Measurements from ENCODE around the gene ARV1.

The ARV1 gene

DNA sequence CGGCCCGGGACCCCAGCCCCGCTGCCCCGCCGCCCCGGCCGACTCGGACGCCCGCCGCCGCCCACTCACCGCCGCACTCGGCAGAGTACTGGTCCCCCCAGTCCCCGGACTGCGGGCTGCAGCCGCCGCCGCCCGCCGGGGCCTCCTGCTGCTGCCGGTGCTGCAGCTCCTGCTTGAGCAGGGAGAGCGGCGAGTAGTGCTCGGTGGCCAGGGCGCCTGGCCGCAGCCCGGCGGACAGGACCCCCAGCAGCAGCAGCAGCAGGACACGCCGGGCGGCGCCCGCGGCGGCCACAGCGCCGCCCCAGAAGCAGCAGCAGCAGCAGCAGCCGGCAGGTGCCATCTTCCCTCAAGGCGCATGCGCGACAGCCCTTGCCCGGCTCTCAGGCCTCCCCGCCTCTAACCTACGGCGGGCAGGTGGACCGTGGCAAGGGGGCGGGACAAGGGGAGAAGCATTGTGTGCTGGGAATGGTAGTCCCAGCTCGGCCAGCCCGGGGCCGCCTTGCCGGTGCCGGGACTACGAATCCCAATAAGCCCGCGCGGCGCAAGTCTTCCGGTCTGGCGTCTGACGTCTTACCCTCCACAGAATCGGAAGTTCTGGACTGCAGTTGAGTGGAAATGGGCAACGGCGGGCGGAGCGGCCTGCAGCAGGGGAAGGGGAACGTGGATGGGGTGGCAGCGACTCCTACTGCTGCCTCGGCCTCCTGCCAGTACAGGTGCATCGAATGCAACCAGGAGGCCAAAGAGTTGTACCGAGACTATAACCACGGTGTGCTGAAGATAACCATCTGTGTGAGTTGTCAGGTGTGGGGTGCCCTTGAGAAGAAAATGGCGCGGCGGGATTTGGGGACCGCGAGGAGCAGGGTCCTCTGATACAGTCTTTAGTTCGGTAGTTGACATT lies at the start of gene ARV1, which contains the start of gene TTC13:
TSS of gene ARV1 (plus strand) at position 604 of the 898 bp plus-strand sequence. CDS start at position 616, 12 bp downstream.
TSS of gene TTC13 (minus strand) at position 371 of the 898 bp plus-strand sequence. CDS start at position 340, 31 bp downstream.
- Mint-ChIP-seq H3K4me3 (peak within 1 kb of the TSS; percentile 98), H3K27me3 (ENCODE audit: low read depth) (no peaks in the 10 kb centered on the region), H3K4me1 (ENCODE audit: low read depth) (peaks cover 33% of the 10 kb centered on the region), H3K9me3 (no peaks in the 10 kb centered on the region), H3K36me3 (ENCODE audit: low read depth) (peaks cover 28% of the 10 kb centered on the region), H3K27ac (peak within 1 kb of the TSS; percentile 96)

DNA sequence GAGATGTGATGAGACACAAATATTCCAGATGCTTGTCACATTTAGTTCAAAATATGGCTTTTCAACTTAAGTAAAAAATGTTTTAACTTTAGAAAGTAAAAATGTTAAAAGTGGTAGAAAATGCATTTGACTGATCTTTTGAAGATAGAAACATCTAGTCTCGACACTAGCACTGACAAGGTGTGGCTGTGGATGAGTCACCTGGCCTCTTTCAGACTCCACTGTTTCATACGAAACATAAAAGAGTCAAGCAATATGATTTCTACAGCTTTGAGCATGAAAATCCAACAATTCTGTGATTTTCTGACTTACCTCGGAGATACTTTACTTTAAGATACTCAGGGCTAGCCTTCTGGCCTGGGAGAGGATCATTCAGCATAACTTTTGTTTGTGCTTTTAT lies 47.9 kb upstream of the ARV1 start:
- Mint-ChIP-seq H3K9me3 (no peaks in the 10 kb centered on the region), H3K27ac (no peak overlapping the region), H3K4me1 (ENCODE audit: low read depth) (peaks cover 4% of the 10 kb centered on the region), H3K36me3 (ENCODE audit: low read depth) (peaks cover 24% of the 10 kb centered on the region), H3K4me3 (no peak overlapping the region), H3K27me3 (ENCODE audit: low read depth) (no peaks in the 10 kb centered on the region)

DNA sequence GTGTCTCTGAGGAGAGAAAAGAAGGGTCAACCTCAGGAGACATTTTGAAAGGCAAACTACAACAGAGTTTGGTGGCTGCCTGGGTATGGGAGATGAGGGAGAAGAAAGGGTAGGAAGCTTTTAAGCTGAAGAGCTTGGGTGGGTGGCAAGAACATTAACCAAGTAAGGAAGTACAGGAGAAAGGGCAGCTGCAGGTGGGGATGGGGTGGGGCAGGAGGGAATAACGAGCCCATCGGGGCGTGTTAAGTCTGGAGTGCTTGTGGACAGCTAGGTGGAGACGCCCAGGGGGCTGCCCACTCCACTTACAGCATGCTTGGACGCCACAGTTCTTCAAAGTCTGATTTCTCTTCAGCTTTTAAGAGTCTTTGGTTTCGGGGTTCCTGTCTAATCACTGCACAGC lies 43.0 kb upstream of the ARV1 start:
- Mint-ChIP-seq H3K4me1 (ENCODE audit: low read depth) (peaks cover 9% of the 10 kb centered on the region), H3K36me3 (ENCODE audit: low read depth) (peaks cover 23% of the 10 kb centered on the region), H3K9me3 (no peaks in the 10 kb centered on the region), H3K27me3 (ENCODE audit: low read depth) (no peaks in the 10 kb centered on the region), H3K4me3 (no peak overlapping the region), H3K27ac (no peak overlapping the region)

DNA sequence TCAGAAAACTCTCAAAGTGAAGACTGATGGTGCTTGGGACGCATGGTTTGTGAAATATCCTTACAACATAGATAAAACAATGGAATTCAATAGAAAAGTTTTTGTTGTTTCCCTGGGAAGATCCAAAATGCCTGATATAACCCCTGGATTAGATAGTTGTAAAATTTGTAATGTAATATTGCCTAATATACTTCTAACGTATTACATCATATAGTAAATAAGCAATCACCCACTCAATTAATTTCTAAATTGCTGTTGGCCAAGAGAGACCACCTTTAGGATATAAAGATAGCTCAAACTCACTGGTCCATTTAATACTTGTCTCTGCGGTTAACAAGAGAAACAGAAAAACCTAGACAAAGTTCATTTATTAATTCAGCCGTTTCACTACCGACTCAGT lies 42.4 kb upstream of the ARV1 start:
- Mint-ChIP-seq H3K36me3 (ENCODE audit: low read depth) (peaks cover 20% of the 10 kb centered on the region), H3K27ac (no peak overlapping the region), H3K4me1 (ENCODE audit: low read depth) (peaks cover 7% of the 10 kb centered on the region), H3K4me3 (no peak overlapping the region), H3K27me3 (ENCODE audit: low read depth) (no peaks in the 10 kb centered on the region), H3K9me3 (no peaks in the 10 kb centered on the region)

DNA sequence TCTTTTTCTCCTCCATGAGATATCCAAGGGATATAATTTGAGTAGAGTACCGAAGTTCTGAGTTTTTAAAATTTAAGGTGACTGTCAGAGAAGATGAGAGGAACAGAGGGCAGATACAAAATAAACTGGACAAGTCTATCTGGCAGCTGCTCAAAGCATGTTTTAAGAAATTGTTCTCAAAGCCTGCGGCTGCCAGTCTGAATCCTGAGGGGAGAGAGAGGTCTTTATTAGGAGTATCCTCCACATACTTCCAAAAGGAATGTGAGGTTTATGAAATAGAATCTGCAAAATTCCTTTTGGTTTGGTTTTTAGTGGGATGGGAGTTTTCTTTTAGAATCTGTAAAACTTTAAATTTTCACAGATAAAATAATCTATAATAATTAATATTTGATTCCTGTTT lies 41.5 kb upstream of the ARV1 start:
- Mint-ChIP-seq H3K4me1 (ENCODE audit: low read depth) (peaks cover 5% of the 10 kb centered on the region), H3K27me3 (ENCODE audit: low read depth) (no peaks in the 10 kb centered on the region), H3K27ac (no peak overlapping the region), H3K36me3 (ENCODE audit: low read depth) (peaks cover 20% of the 10 kb centered on the region), H3K4me3 (no peak overlapping the region), H3K9me3 (no peaks in the 10 kb centered on the region)

DNA sequence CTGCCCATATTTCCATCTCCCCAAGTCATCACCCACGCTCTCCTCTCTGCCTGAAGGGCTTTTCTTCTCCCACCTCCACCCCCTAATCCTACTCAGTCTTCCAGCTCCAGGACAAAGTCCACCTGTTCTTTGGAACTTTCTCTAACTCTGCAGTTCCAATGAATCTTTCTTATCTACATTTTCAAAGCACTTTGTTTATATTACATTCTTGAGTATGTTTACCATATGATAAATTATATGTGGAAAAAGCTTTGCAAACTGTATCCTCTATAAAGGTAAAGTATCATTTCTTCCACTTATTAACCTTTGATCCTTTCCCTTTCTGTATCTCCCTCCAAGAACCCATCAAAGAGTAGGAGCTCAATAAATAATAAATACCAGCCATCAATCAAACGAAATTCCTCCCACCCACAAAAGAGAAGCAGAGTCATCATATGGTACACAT lies 39.9 kb upstream of the ARV1 start:
- Mint-ChIP-seq H3K4me1 (ENCODE audit: low read depth) (peaks cover 7% of the 10 kb centered on the region), H3K36me3 (ENCODE audit: low read depth) (peaks cover 20% of the 10 kb centered on the region), H3K9me3 (no peaks in the 10 kb centered on the region), H3K4me3 (no peak overlapping the region), H3K27ac (no peak overlapping the region), H3K27me3 (ENCODE audit: low read depth) (no peaks in the 10 kb centered on the region)

DNA sequence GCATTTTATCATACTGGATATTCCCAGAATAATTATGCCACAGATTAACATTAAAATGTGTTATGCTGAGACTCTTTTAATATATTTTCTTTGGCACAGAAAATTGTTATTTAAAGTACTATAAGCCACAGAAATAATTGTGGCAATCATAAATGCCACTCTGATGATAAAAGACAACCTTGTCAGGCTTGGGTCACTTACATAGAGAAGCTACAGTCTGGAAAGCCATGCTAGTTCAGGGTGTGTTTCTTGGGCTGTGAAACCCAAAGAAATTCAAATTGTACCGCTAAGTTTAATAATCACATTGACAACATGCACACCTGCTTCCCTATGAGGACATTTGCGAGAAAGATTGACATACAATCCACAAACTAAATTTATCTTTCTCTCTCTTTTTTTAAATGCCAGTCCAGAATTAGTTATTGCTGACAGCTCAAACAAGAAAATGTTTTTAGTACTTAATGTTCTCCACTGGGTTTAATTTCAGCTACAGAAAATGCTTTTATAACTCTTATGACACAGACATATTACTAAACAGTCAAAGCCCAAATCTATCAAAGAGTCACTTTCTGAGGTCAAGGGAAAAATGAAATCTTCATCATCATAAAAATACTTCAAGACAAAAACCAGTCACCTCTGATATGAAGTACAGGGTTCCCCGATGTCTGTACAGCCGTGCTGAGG lies 38.9 kb upstream of the ARV1 start:
- no peaks in the 10 kb centered on the region for H3K27me3 Mint-ChIP-seq (ENCODE audit: low read depth)
- peaks cover 27% of the 10 kb centered on the region for H3K36me3 Mint-ChIP-seq (ENCODE audit: low read depth)
- H3K9me3 Mint-ChIP-seq, result no peaks in the 10 kb centered on the region
- H3K4me1 Mint-ChIP-seq (ENCODE audit: low read depth), result peaks cover 7% of the 10 kb centered on the region
- H3K27ac Mint-ChIP-seq, result no peak overlapping the region
- no peak overlapping the region for H3K4me3 Mint-ChIP-seq

DNA sequence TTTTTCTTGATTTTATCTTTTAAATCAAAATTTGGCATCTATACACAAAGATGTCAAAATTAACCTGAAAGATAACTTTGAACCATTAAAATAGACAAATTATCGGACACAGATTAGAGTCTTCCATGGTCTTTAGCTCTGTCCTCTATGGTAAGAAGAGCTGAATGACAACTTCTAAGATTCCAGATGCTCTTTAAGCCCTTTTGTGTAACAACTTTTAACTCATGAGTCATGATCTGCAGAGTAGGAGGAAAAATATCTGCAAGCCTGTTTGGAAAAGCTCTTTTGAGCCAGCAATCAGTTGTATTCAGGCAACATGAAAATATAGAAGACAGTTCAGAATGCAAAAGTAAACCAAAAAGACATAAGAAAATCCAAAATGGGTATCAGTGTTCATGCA lies 38.0 kb upstream of the ARV1 start:
- Mint-ChIP-seq H3K27me3 (ENCODE audit: low read depth) (no peaks in the 10 kb centered on the region), H3K4me3 (no peak overlapping the region), H3K9me3 (no peaks in the 10 kb centered on the region), H3K36me3 (ENCODE audit: low read depth) (peaks cover 30% of the 10 kb centered on the region), H3K27ac (no peak overlapping the region), H3K4me1 (ENCODE audit: low read depth) (peaks cover 7% of the 10 kb centered on the region)

DNA sequence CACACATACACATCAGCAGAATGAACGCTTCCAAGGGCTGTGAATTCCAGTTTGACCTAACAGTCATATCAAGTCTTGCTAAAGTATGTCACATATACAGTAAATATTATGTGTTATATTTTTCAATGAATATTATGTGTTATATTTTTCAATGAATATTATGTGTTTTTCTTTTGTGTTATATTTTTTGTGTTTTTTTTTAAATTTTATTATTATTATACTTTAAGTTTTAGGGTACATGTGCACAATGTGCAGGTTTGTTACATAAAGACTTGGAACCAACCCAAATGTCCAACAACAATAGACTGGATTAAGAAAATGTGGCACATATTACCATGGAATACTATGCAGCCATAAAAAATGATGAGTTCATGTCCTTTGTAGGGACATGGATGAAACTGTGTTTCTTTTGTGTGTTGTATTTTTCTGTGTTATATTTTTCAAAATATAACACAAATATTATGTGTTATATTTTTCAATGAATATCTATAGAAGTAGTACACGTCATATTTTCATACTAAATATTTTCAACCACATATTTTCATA lies 35.8 kb upstream of the ARV1 start:
- H3K27ac Mint-ChIP-seq, result no peak overlapping the region
- H3K4me1 Mint-ChIP-seq (ENCODE audit: low read depth), result peaks cover 5% of the 10 kb centered on the region
- H3K9me3 Mint-ChIP-seq, result no peaks in the 10 kb centered on the region
- no peaks in the 10 kb centered on the region for H3K27me3 Mint-ChIP-seq (ENCODE audit: low read depth)
- peaks cover 30% of the 10 kb centered on the region for H3K36me3 Mint-ChIP-seq (ENCODE audit: low read depth)
- H3K4me3 Mint-ChIP-seq, result no peak overlapping the region

DNA sequence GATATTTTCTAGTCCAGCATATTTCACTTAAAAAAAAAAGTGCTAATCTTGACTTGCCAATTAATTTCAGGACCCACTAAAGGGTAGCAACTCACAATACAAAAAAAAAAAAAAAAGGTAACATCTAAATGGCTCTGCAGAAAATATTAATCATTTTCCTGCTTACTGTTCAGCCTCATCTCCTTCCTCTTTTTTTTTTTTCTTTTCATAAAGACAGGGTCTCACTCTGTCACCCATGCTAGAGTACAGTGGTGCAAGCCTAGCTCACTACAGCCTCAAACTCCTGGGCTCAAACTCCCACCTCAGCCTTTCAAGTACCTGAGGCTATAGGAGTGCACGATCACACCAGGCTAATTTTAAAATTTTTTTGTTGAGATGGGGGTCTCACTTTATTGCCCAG lies 30.6 kb upstream of the ARV1 start:
- Mint-ChIP-seq H3K27ac (no peak overlapping the region), H3K27me3 (ENCODE audit: low read depth) (no peaks in the 10 kb centered on the region), H3K4me1 (ENCODE audit: low read depth) (peaks cover 1% of the 10 kb centered on the region), H3K4me3 (no peak overlapping the region), H3K36me3 (ENCODE audit: low read depth) (peaks cover 30% of the 10 kb centered on the region), H3K9me3 (no peaks in the 10 kb centered on the region)

DNA sequence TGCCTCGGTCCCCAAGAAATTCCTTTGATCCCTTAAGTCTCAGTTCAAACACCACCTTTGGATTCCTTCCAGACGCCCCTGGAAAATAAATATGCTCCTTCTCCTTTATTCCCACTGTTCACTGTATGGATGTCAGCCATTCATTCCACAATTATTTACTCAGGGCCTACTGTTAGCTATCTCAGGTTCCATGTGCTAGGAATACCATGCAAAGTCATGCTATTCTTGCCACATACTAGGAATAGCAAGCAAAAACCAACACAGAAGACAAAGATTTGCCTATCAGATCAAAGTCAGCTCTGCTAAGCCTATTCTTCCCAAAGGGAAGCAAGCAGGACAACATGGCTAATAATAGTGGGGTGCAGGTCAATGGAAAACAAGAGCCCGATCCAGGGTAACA lies 30.0 kb upstream of the ARV1 start:
- Mint-ChIP-seq H3K27me3 (ENCODE audit: low read depth) (no peaks in the 10 kb centered on the region), H3K36me3 (ENCODE audit: low read depth) (peaks cover 34% of the 10 kb centered on the region), H3K9me3 (no peaks in the 10 kb centered on the region), H3K27ac (no peak overlapping the region), H3K4me1 (ENCODE audit: low read depth) (peaks cover 1% of the 10 kb centered on the region), H3K4me3 (no peak overlapping the region)

DNA sequence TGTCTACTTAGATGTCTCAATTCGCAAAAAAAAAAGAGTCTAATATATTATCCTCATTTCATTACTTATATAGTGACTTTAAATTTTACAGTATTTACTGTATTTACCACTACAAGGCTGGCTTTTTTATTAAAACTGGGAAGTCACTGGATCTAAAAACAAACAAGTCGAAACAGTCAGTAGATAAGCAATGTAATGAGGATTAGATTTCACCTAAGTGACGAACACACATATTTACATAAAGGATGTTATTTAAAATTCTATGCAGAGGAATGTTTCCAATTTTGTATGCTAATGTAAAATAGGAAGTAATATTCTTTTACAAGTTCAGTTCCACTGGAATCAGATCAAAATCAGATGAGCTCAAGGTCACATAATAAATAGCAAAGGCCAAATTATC lies 28.5 kb upstream of the ARV1 start:
- no peak overlapping the region for H3K4me3 Mint-ChIP-seq
- peaks cover 29% of the 10 kb centered on the region for H3K36me3 Mint-ChIP-seq (ENCODE audit: low read depth)
- H3K27me3 Mint-ChIP-seq (ENCODE audit: low read depth), result no peaks in the 10 kb centered on the region
- H3K27ac Mint-ChIP-seq, result no peak overlapping the region
- peaks cover 1% of the 10 kb centered on the region for H3K4me1 Mint-ChIP-seq (ENCODE audit: low read depth)
- no peaks in the 10 kb centered on the region for H3K9me3 Mint-ChIP-seq

DNA sequence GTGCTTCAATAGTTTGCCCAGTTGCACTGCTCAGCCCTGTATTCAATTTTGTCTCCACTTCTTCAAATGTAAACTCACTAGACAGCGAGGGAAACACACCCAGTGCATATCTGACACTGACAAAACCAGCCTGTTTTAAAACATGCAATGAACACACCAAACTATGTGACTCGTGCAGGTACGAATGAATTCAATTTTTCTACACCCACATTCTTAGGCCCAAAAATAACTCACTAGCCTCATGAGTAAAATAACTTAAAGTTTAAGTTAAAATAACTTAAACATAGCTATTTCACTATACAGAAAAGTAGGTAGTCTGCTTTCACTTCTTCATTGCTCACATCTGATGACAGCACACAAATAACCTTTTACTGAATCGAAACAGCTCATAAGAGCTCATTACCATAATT lies 21.3 kb upstream of the ARV1 start:
- H3K4me3 Mint-ChIP-seq, result no peak overlapping the region
- H3K9me3 Mint-ChIP-seq, result no peaks in the 10 kb centered on the region
- peaks cover 32% of the 10 kb centered on the region for H3K36me3 Mint-ChIP-seq (ENCODE audit: low read depth)
- no peak overlapping the region for H3K27ac Mint-ChIP-seq
- no peaks in the 10 kb centered on the region for H3K4me1 Mint-ChIP-seq (ENCODE audit: low read depth)
- H3K27me3 Mint-ChIP-seq (ENCODE audit: low read depth), result no peaks in the 10 kb centered on the region

DNA sequence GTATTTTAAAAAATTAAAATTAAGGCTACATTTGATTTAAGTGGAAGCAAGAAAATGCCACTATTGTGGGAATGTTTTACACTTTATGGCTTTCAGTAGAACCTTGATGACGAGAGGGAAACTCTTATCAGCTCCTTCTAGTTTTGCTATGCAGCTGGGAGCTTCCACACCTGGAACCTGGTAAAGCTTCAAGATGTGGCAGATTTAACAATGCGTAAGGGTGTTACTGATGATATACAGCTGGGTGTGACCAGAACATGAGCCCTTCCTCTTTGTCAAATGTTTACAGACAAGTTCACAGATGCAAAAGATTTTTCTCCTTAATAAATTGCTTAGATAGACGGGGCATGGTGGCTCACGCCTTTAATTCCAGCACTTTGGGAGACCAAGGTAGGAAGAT lies 20.5 kb upstream of the ARV1 start:
- peaks cover 33% of the 10 kb centered on the region for H3K36me3 Mint-ChIP-seq (ENCODE audit: low read depth)
- no peaks in the 10 kb centered on the region for H3K9me3 Mint-ChIP-seq
- H3K4me3 Mint-ChIP-seq, result no peak overlapping the region
- H3K4me1 Mint-ChIP-seq (ENCODE audit: low read depth), result no peaks in the 10 kb centered on the region
- no peaks in the 10 kb centered on the region for H3K27me3 Mint-ChIP-seq (ENCODE audit: low read depth)
- H3K27ac Mint-ChIP-seq, result no peak overlapping the region

DNA sequence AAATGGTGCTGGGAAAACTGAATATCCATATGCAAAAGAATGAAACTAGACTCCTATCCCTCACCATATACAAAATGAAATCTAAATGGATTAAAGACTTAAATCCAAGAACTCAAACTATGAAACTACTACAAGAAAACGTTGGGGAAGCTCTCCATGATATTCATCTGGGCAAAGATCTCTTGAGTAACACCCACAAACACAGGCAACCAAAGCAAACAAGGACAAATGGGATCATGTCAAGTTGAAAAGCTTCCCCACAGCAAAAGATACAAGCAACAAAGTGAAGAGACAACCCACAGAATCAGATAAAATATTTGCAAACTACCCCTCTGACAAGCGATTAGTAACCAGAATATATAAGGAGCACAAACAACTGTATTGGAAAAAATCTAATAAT lies 14.0 kb upstream of the ARV1 start:
- H3K9me3 Mint-ChIP-seq, result no peaks in the 10 kb centered on the region
- H3K36me3 Mint-ChIP-seq (ENCODE audit: low read depth), result peaks cover 19% of the 10 kb centered on the region
- H3K4me1 Mint-ChIP-seq (ENCODE audit: low read depth), result peaks cover 8% of the 10 kb centered on the region
- H3K4me3 Mint-ChIP-seq, result no peak overlapping the region
- H3K27ac Mint-ChIP-seq, result no peak overlapping the region
- peaks cover 7% of the 10 kb centered on the region for H3K27me3 Mint-ChIP-seq (ENCODE audit: low read depth)

Measured in T-helper 1 cell treated with Interleukin-12 subunit alpha and Interleukin-12 subunit beta and Interleukin-4 antibody, amounts not matched to agents 30 μg/mL and 1 μg/mL, for 36 hours (primary cell).